DMS79 (cell line): Measurements from ENCODE around the gene BIRC6.
"Not testable (repeated sequence)": the region's sequence is repeated elsewhere in the genome, so short reads cannot be mapped to it uniquely, and the experiment has no call there.

ENCODE experiments used
- DNase-seq: peaks from one replicate; lab custom pipeline; 2025; lab: John Stamatoyannopoulos, UW

The BIRC6 gene

GRCh38 chr2:32446369-32446768 lies 89.5 kb downstream of the BIRC6 start:
- DNase-seq, result no peak

GRCh38 chr2:32450851-32451250 lies 94.0 kb downstream of the BIRC6 start:
- no peak for DNase-seq

- DNase-seq, result no peak
Observed at GRCh38 chr2:32452338-32453064, 95.7 kb downstream of the BIRC6 start.

GRCh38 chr2:32453242-32454062 lies 96.6 kb downstream of the BIRC6 start:
- no peak for DNase-seq

GRCh38 chr2:32455816-32456215 lies 99.0 kb downstream of the BIRC6 start:
- no peak for DNase-seq

GRCh38 chr2:32456808-32457207 lies 100.0 kb downstream of the BIRC6 start:
- no peak for DNase-seq

GRCh38 chr2:32457814-32458213 lies 101.0 kb downstream of the BIRC6 start:
- no peak for DNase-seq

- DNase-seq, result not testable (repeated sequence)
Observed at GRCh38 chr2:32460861-32461260, 104.0 kb downstream of the BIRC6 start.

GRCh38 chr2:32463110-32463509 lies 106.3 kb downstream of the BIRC6 start:
- no peak for DNase-seq

- no peak for DNase-seq
Observed at GRCh38 chr2:32464431-32464830, 107.6 kb downstream of the BIRC6 start.

GRCh38 chr2:32472605-32473004 lies 115.8 kb downstream of the BIRC6 start:
- DNase-seq, result no peak

- DNase-seq, result no peak
Observed at GRCh38 chr2:32474381-32474780, 117.6 kb downstream of the BIRC6 start.

GRCh38 chr2:32478889-32479620 lies 122.2 kb downstream of the BIRC6 start:
- no peak for DNase-seq

GRCh38 chr2:32479993-32480392 lies 123.2 kb downstream of the BIRC6 start:
- no peak for DNase-seq

- DNase-seq, result no peak
Observed at GRCh38 chr2:32482471-32482870, 125.6 kb downstream of the BIRC6 start.

- DNase-seq, result no peak
Observed at GRCh38 chr2:32484937-32485336, 128.1 kb downstream of the BIRC6 start.

- DNase-seq, result no peak
Observed at GRCh38 chr2:32485399-32485798, 128.6 kb downstream of the BIRC6 start.

GRCh38 chr2:32489061-32489460 lies 132.2 kb downstream of the BIRC6 start:
- no peak for DNase-seq

GRCh38 chr2:32491346-32491745 lies 134.5 kb downstream of the BIRC6 start:
- DNase-seq, result no peak

- DNase-seq, result no peak
Observed at GRCh38 chr2:32495139-32495538, 138.3 kb downstream of the BIRC6 start.

- DNase-seq, result no peak
Observed at GRCh38 chr2:32496662-32497061, 139.8 kb downstream of the BIRC6 start.

- no peak for DNase-seq
Observed at GRCh38 chr2:32498306-32498705, 141.5 kb downstream of the BIRC6 start.

GRCh38 chr2:32502941-32503340 lies 146.1 kb downstream of the BIRC6 start:
- DNase-seq, result no peak
